ENCODE data around the gene AREL1. TPM values are rescaled to one million over a fixed set of nuclear protein-coding genes. Genes with fewer than 3 reads are reported as not detected.

Gene AREL1
- total RNA-seq, 6 experiments from 2014 or later, result 36.7 to 42.3 (median 40.6) TPM

GRCh38 chr14:74705613-74706500 lies 7.0 kb downstream of the AREL1 start:
- Mint-ChIP-seq H3K27me3 (ENCODE audit: insufficient read depth) (no peaks in the 10 kb centered on the region; the same call in 1 of the 2 replicates), H3K27ac (peak overlapping the region; percentile 56), H3K9me3 (peaks cover 18% of the 10 kb centered on the region), H3K4me3 (no peak overlapping the region), H3K36me3 (ENCODE audit: low read depth) (peaks cover 32% of the 10 kb centered on the region), H3K4me1 (ENCODE audit: low read depth) (peaks cover 47% of the 10 kb centered on the region)
- TF ChIP-seq CTCF (IDR thresholded peaks at IDR 0.05), result no peak
- no peak for DNase-seq

- peak; percentile 4 for DNase-seq
These were observed 8.2 kb downstream of the AREL1 start for GRCh38 chr14:74704656-74705055.

GRCh38 chr14:74703043-74703442 lies 9.8 kb downstream of the AREL1 start:
- no peak overlapping the region for H3K27ac Mint-ChIP-seq
- peaks cover 44% of the 10 kb centered on the region for H3K36me3 Mint-ChIP-seq (ENCODE audit: low read depth)
- H3K4me3 Mint-ChIP-seq, result no peak overlapping the region
- DNase-seq, result no peak
- peaks cover 2% of the 10 kb centered on the region for H3K27me3 Mint-ChIP-seq (ENCODE audit: insufficient read depth)
- no peak for TF ChIP-seq CTCF (IDR thresholded peaks at IDR 0.05)
- H3K4me1 Mint-ChIP-seq (ENCODE audit: low read depth), result peaks cover 36% of the 10 kb centered on the region
- H3K9me3 Mint-ChIP-seq, result peaks cover 20% of the 10 kb centered on the region

More at GRCh38 chr14:74704656-74705055, 8.2 kb downstream of the AREL1 start:
- Mint-ChIP-seq H3K4me1 (ENCODE audit: low read depth) (peaks cover 36% of the 10 kb centered on the region), H3K9me3 (peaks cover 20% of the 10 kb centered on the region), H3K27ac (peak overlapping the region; percentile 31; the same call in 1 of the 2 replicates), H3K27me3 (ENCODE audit: insufficient read depth) (peaks cover 2% of the 10 kb centered on the region), H3K4me3 (no peak overlapping the region), H3K36me3 (ENCODE audit: low read depth) (peaks cover 35% of the 10 kb centered on the region)
- no peak for TF ChIP-seq CTCF (IDR thresholded peaks at IDR 0.05)

- Mint-ChIP-seq H3K27me3 (ENCODE audit: insufficient read depth) (peaks cover 2% of the 10 kb centered on the region), H3K36me3 (ENCODE audit: low read depth) (peaks cover 44% of the 10 kb centered on the region), H3K9me3 (peaks cover 20% of the 10 kb centered on the region), H3K27ac (no peak overlapping the region), H3K4me1 (ENCODE audit: low read depth) (peaks cover 44% of the 10 kb centered on the region), H3K4me3 (no peak overlapping the region)
- no peak for DNase-seq
- no peak for TF ChIP-seq CTCF (IDR thresholded peaks at IDR 0.05)
These were observed 10.6 kb downstream of the AREL1 start for GRCh38 chr14:74702293-74702692.

- Mint-ChIP-seq H3K9me3 (peaks cover 20% of the 10 kb centered on the region), H3K4me3 (no peak overlapping the region), H3K27ac (peak overlapping the region; percentile 85), H3K4me1 (ENCODE audit: low read depth) (peaks cover 34% of the 10 kb centered on the region), H3K27me3 (ENCODE audit: insufficient read depth) (peaks cover 2% of the 10 kb centered on the region), H3K36me3 (ENCODE audit: low read depth) (peaks cover 45% of the 10 kb centered on the region)
- no peak for DNase-seq
- no peak for TF ChIP-seq CTCF (IDR thresholded peaks at IDR 0.05)
These were observed 14.4 kb downstream of the AREL1 start for GRCh38 chr14:74698465-74698864.

Data from HFFc6 (cell line).